Psoas muscle (tissue), 8 donors: Measurements from ENCODE around the gene CSRNP3. TPM values are rescaled to one million over a fixed set of nuclear protein-coding genes. Genes with fewer than 3 reads are reported as not detected.

Experiments
- ATAC-seq, 4 donors: fragments of 200-7000 bp; cut with Tn5 transposase; one replicate each; pipeline ENCODE4 v1.9.1; 2020; ENCODE audit warnings: moderate library complexity in 3 of 4, mild to moderate bottlenecking in 2 of 4
- DNase-seq, 2 donors: peaks; one replicate each; pipeline ENCODE4 v3.0.0-alpha.2; 2020
- H3K27ac ChIP-seq: fragments of 200-600 bp; one replicate; pipeline ENCODE4 v1.8.0; 2022
- H3K27me3 ChIP-seq, 3 donors: fragments of 200-600 bp in 1 of 3; one replicate each; pipeline versions ENCODE4 v1.6.1 to v1.8.0; 2013 to 2022; ENCODE audit warnings: low read length in 2 of 3, mild to moderate bottlenecking in 2 of 3, moderate library complexity in 1 of 3; ENCODE audit not compliant: insufficient read depth in 3 of 3
- H3K36me3 ChIP-seq, 2 donors: fragments of 200-600 bp in 1 of 2; one replicate each; pipeline versions ENCODE4 v1.6.1 to v1.8.0; 2013 to 2022; ENCODE audit warnings: low read depth in 1 of 2, mild to moderate bottlenecking in 1 of 2, moderate library complexity in 1 of 2; ENCODE audit not compliant: insufficient read depth in 1 of 2
- H3K4me1 ChIP-seq: fragments of 200-600 bp; one replicate; pipeline ENCODE4 v1.8.0; 2022
- H3K4me3 ChIP-seq: fragments of 200-600 bp; one replicate; pipeline ENCODE4 v1.8.0; 2022; ENCODE audit warnings: mild to moderate bottlenecking
- H3K9me3 ChIP-seq: fragments of 200-600 bp; one replicate; pipeline ENCODE4 v1.8.0; 2022
- WGBS, 3 donors: extraction: QIAGEN DNeasy Blood & Tissue Kit; methylation state at CpG; one replicate each; pipeline versions ENCODE4 v1.1.6 to v1.1.7; 2013; 5-methylcytosine and 5-hydroxymethylcytosine counted together
- intact Hi-C, 2 donors: fragments of 100-400 bp; cut with DNase I; formaldehyde crosslinking; loops; one replicate each; pipeline versions ENCODE4 v1.11.0 to v1.14.2; 2022
- polyA plus RNA-seq, 3 donors: library from polyadenylated mRNA; stranded (reverse); fragments of 200-250 nt; gene quantifications; one replicate each; pipeline ENCODE4 v1.2.3, GENCODE V29; 2013
- total RNA-seq, 4 donors: library from RNA; stranded (reverse); fragmentation: NEBNext Ultra II Directional in 2 of 4; extraction: Animal tissue kit (Norgen Biotek cat#: 25700) in 2 of 4; gene quantifications; one replicate each; pipeline versions ENCODE4 v1.2.1 to v1.2.4, GENCODE V29; 2021 to 2023
- TF ChIP-seq, protein P1 (sequence below): fragments of 200-600 bp; IDR thresholded peaks from one replicate; pipeline ENCODE4 v1.8.0; 2022; ENCODE audit warnings: antibody characterized with exemption
- donor health status: healthy with polysubstance abuse.
- donor health status: DM: no; HTN: no; CAD: no; lungs with moderate emphysema.
- donor health status: Bipolar disorder and iron deficiency.
- donor health status: healthy.
- donor health status: DM: yes; HTN: yes; CAD: no.
- donor health status: DM: no; HTN: no; CAD: no.
- donor health status: DM: no; HTN: no; CAD: no.
- donor health status: DM: yes; HTN: yes; CAD: no.

The CSRNP3 gene
- total and polyA plus RNA-seq, 7 donors, result 0.04 to 1.6 (median 0.13) TPM; not detected in 1

DNA sequence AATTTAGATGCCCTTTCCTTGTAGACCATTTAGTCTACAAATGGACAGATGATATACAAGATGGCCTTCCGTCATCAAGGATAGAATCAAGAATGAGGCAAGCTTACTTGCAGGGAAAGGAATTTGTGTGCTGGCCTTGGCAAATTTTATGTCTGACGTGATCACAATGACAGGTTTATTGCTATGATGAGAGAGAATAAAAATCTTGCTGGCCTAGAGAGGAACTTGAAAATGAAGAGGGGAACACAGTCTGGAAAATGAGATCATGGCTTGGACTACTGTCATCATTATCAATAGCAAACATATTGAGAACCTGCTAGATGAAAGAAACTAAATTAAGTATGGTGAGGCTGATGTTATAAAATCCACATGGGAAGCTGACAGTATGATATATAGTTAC, 66.0 kb downstream of the CSRNP3 start:
- intact Hi-C loops, result no loop called here
- no peaks in the 10 kb centered on the region for H3K9me3 ChIP-seq
- H3K4me1 ChIP-seq, result no peaks in the 10 kb centered on the region
- DNase-seq, result no peak
- no peak overlapping the region for H3K27ac ChIP-seq
- H3K4me3 ChIP-seq, result no peak overlapping the region
- H3K36me3 ChIP-seq, result no peaks in the 10 kb centered on the region
- 37 to 61% (median 38%) methylated on average over 2 of the region's 2 CpGs for WGBS, 3 donors
- TF ChIP-seq, protein P1, sequence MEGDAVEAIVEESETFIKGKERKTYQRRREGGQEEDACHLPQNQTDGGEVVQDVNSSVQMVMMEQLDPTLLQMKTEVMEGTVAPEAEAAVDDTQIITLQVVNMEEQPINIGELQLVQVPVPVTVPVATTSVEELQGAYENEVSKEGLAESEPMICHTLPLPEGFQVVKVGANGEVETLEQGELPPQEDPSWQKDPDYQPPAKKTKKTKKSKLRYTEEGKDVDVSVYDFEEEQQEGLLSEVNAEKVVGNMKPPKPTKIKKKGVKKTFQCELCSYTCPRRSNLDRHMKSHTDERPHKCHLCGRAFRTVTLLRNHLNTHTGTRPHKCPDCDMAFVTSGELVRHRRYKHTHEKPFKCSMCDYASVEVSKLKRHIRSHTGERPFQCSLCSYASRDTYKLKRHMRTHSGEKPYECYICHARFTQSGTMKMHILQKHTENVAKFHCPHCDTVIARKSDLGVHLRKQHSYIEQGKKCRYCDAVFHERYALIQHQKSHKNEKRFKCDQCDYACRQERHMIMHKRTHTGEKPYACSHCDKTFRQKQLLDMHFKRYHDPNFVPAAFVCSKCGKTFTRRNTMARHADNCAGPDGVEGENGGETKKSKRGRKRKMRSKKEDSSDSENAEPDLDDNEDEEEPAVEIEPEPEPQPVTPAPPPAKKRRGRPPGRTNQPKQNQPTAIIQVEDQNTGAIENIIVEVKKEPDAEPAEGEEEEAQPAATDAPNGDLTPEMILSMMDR, result no peak
- H3K27me3 ChIP-seq, result no peaks in the 10 kb centered on the region
- no peak for ATAC-seq

DNA sequence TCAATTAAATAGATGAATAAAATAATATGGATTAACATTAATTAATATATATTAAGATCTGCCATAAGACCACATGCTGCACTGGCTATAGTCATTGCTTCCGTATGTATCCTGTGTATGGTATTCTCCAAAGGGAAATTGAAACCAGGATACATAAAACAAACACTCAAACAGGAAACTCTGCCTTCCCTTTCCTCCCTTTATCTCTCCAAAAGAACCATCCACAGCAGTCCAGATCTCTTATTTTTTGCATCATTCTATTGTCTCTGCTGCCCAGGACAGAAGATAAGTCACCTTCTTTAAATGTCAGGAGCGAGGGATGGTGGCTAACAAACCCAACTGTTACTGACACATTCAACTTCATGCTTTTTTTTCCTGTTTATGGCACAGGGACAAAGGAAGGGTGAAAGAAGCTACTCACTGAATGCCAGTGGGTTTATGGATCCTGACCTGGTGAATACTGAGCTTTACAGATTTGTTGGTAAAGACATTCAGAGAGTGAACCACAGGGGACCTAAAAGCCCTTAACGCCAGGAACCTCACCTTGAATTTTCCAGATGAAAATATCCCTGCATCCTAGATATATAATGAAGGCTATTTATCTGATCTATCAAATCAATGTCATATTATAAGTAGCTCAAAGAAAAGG, 67.5 kb downstream of the CSRNP3 start:
- TF ChIP-seq, protein P1, result no peak
- H3K36me3 ChIP-seq, result no peaks in the 10 kb centered on the region
- H3K27me3 ChIP-seq, result no peaks in the 10 kb centered on the region
- ATAC-seq, result no peak
- 53 to 55% (median 53%) methylated on average over 3 of the region's 3 CpGs for WGBS, 3 donors
- intact Hi-C loops, result no loop called here
- DNase-seq, result no peak
- H3K4me3 ChIP-seq, result no peak overlapping the region
- H3K27ac ChIP-seq, result no peak overlapping the region
- no peaks in the 10 kb centered on the region for H3K9me3 ChIP-seq
- no peaks in the 10 kb centered on the region for H3K4me1 ChIP-seq

DNA sequence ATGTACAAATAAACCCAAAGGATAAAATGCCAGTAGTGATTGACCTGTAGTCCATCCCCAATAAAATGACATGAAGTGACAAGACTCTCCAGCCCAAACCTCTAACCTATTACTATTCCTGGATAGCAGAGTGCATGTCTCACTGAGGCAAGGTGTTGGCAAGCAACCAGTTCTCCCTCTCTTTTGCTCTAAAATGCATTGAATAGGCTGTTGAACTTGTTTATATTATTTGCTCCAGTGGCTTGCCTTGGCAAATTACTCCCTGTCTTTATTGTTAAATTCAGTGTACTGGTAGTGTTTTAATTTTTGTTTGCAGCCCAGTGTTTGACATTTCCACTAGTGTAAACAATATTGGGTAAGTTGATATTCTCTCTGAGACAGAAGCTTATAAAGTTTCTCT, 70.5 kb downstream of the CSRNP3 start:
- ATAC-seq, result no peak
- TF ChIP-seq, protein P1, result no peak
- H3K9me3 ChIP-seq, result no peaks in the 10 kb centered on the region
- intact Hi-C loops, result no loop called here
- no peak for DNase-seq
- H3K27ac ChIP-seq, result no peak overlapping the region
- H3K4me1 ChIP-seq, result no peaks in the 10 kb centered on the region
- H3K4me3 ChIP-seq, result no peak overlapping the region
- no peaks in the 10 kb centered on the region for H3K36me3 ChIP-seq
- H3K27me3 ChIP-seq, result no peaks in the 10 kb centered on the region

DNA sequence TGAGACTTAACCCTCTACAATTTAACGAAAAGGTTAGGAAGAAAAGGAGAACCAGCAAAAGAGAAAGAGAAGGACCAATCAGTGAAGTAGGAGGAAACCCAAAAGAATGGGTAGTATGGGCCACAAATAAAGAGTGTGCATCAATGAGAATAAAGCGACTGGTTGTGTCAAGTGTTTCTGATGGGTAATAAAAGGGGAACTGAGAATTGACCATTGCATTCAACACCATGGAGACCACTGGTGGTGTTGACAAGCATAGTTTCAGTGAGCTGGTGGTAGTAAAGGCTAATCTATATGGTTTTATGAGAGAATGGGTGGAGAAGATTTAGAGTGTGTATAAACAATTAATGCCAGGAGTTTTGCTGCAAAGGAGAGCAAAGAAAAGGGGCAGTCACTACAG, 75.4 kb downstream of the CSRNP3 start:
- no peaks in the 10 kb centered on the region for H3K27me3 ChIP-seq
- DNase-seq (no peak), ATAC-seq (no peak)
- 95 to 100% (median 99%) methylated on average over 2 of the region's 2 CpGs for WGBS, 3 donors
- TF ChIP-seq, protein P1, result no peak
- intact Hi-C loops, result no loop called here
- H3K4me1 ChIP-seq, result no peaks in the 10 kb centered on the region
- no peak overlapping the region for H3K4me3 ChIP-seq
- no peaks in the 10 kb centered on the region for H3K9me3 ChIP-seq
- no peak overlapping the region for H3K27ac ChIP-seq
- no peaks in the 10 kb centered on the region for H3K36me3 ChIP-seq

DNA sequence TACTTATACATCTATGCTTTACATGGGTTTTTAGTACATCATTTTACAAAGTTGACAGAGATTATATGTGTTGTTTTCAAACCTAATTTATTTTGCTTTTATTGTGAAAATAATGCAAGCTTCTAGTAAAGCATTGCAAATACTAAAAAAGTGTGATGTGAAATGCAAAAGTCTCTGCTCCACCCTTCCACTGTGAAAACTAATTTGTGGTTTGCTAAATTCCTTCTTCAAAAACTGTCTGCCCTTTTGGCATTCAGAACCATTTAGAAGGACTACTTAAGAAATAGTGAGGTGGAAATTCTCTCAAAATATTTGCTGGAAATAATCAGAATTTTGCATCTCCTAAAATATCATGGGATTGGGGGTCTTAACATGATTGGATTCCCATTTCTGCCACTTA, 78.4 kb downstream of the CSRNP3 start:
- H3K27ac ChIP-seq, result no peak overlapping the region
- ATAC-seq, result no peak
- intact Hi-C loops, result no loop called here
- H3K27me3 ChIP-seq, result no peaks in the 10 kb centered on the region
- no peak overlapping the region for H3K4me3 ChIP-seq
- H3K9me3 ChIP-seq, result no peaks in the 10 kb centered on the region
- DNase-seq, result no peak
- TF ChIP-seq, protein P1, result no peak
- H3K4me1 ChIP-seq, result no peaks in the 10 kb centered on the region
- no peaks in the 10 kb centered on the region for H3K36me3 ChIP-seq
